Mesendoderm (in vitro differentiated cells): ENCODE data around the gene LMX1A.
A peak's percentile ranks its signal among the peaks of the same experiment; 100 is the strongest.

Experiments used
- DNase-seq: peaks from one replicate; pipeline ENCODE4 v3.0.0; 2013
- H2AK5ac ChIP-seq: 2 replicates; pipeline ENCODE4 v1.6.1; 2013; ENCODE audit warnings: low read length, inconsistent platforms
- H2BK120ac ChIP-seq: 2 replicates; pipeline ENCODE4 v1.6.1; 2013; ENCODE audit warnings: low read depth, mild to moderate bottlenecking, low read length, moderate library complexity, mixed read lengths
- H2BK15ac ChIP-seq: replicated peaks from 2 replicates; pipeline ENCODE4 v1.6.1; 2013; ENCODE audit warnings: low read depth, mild to moderate bottlenecking, moderate library complexity
- H2BK5ac ChIP-seq: 2 replicates; pipeline ENCODE4 v1.6.1; 2013; ENCODE audit warnings: low read length, inconsistent platforms
- H3K18ac ChIP-seq: 2 replicates; pipeline ENCODE4 v1.6.1; 2013; ENCODE audit warnings: mild to moderate bottlenecking, low read length, mixed read lengths
- H3K23ac ChIP-seq: one replicate; pipeline ENCODE4 v1.6.1; 2013; ENCODE audit warnings: low read length
- H3K27ac ChIP-seq: 2 replicates; pipeline ENCODE4 v1.5.1; 2013; ENCODE audit warnings: low read depth, mild to moderate bottlenecking, inconsistent platforms, low read length, moderate library complexity
- H3K27me3 ChIP-seq: 2 replicates; pipeline ENCODE4 v1.6.1; 2013; ENCODE audit warnings: low read length, control low read depth, mild to moderate bottlenecking, inconsistent platforms; ENCODE audit not compliant: insufficient read depth, poor library complexity
- H3K36me3 ChIP-seq: 2 replicates; pipeline ENCODE4 v1.6.1; 2013; ENCODE audit warnings: low read length, inconsistent platforms; ENCODE audit not compliant: control insufficient read depth, insufficient read depth
- H3K4ac ChIP-seq: one replicate; pipeline ENCODE4 v1.6.1; 2013; ENCODE audit warnings: low read depth, mild to moderate bottlenecking, low read length, moderate library complexity
- H3K4me1 ChIP-seq: 2 replicates; pipeline ENCODE4 v1.6.1; 2013; ENCODE audit warnings: low read depth, low read length, inconsistent platforms; ENCODE audit not compliant: control insufficient read depth
- H3K4me2 ChIP-seq: 2 replicates; pipeline ENCODE4 v1.6.1; 2013; ENCODE audit warnings: low read length
- H3K4me3 ChIP-seq: 2 replicates; pipeline ENCODE4 v1.5.1; 2013; ENCODE audit warnings: mild to moderate bottlenecking, low read length
- H3K56ac ChIP-seq: one replicate; pipeline ENCODE4 v1.6.1; 2013; ENCODE audit warnings: low read length
- H3K79me1 ChIP-seq: 2 replicates; pipeline ENCODE4 v1.6.1; 2013; ENCODE audit warnings: low read length, inconsistent platforms
- H3K79me2 ChIP-seq: 2 replicates; pipeline ENCODE4 v1.6.1; 2013; ENCODE audit warnings: mild to moderate bottlenecking, low read length; ENCODE audit not compliant: control insufficient read depth, insufficient read depth
- H3K9ac ChIP-seq: 2 replicates; pipeline ENCODE4 v1.6.1; 2013; ENCODE audit warnings: low read length, inconsistent platforms
- H4K5ac ChIP-seq: one replicate; pipeline ENCODE4 v1.6.1; 2013; ENCODE audit warnings: low read length
- H4K8ac ChIP-seq: one replicate; pipeline ENCODE4 v1.6.1; 2013; ENCODE audit warnings: low read depth, mild to moderate bottlenecking, control low read depth, low read length, moderate library complexity
- WGBS: extraction: QIAGEN DNeasy Blood & Tissue Kit; methylation state at CpG from one replicate; pipeline ENCODE4 v1.1.7; 2013; ENCODE audit warnings: low lambda C conversion rate, missing lambda C conversion rate; ENCODE audit not compliant: insufficient coverage; ENCODE audit errors: extremely low coverage; 5-methylcytosine and 5-hydroxymethylcytosine counted together

Gene LMX1A

DNA sequence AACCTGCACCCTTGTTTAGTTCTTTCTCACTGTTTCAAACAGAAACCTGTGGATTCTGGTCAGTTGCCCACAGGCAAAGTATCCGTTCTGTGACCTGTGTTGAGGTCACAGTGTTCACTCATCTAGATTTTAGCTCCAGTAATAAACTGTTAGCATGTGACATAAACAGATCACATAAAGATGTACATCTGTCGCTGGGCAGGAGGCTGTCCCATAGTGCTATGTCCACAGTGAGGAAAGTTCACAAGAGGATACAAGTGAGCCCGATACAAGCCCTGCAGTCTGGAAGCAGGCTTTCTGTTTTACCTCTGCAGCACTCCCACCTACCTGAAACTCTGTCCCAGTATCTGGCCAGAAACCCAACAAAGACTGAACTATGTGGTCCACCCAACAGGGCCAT, 28.4 kb downstream of the LMX1A start:
- H3K4me3 ChIP-seq = no peak overlapping the region
- H3K79me2 ChIP-seq = no peaks in the 10 kb centered on the region
- no peak overlapping the region for H3K56ac ChIP-seq
- no peak overlapping the region for H4K5ac ChIP-seq
- no peak overlapping the region for H2BK120ac ChIP-seq
- peaks cover 1% of the 10 kb centered on the region for H3K4me1 ChIP-seq
- no peak overlapping the region for H4K8ac ChIP-seq
- no peak overlapping the region for H3K4ac ChIP-seq
- H3K9ac ChIP-seq = no peak overlapping the region
- H3K18ac ChIP-seq = no peak overlapping the region
- H2BK5ac ChIP-seq = no peak overlapping the region
- H3K4me2 ChIP-seq = no peak overlapping the region
- no peak overlapping the region for H3K23ac ChIP-seq
- no peaks in the 10 kb centered on the region for H3K27me3 ChIP-seq
- H2BK15ac ChIP-seq = no peak overlapping the region
- no peaks in the 10 kb centered on the region for H3K79me1 ChIP-seq
- DNase-seq = no peak
- WGBS = no CpG with 5 or more reads among the region's 3 CpGs
- H3K27ac ChIP-seq = no peak overlapping the region
- H3K36me3 ChIP-seq = no peaks in the 10 kb centered on the region
- H2AK5ac ChIP-seq = no peak overlapping the region

- Histone ChIP-seq H2BK120ac (no peak overlapping the region), H2AK5ac (no peak overlapping the region), H3K9ac (no peak overlapping the region), H3K79me2 (no peaks in the 10 kb centered on the region), H2BK5ac (no peak overlapping the region), H3K23ac (no peak overlapping the region), H3K36me3 (no peaks in the 10 kb centered on the region), H3K79me1 (no peaks in the 10 kb centered on the region), H3K4ac (no peak overlapping the region), H4K5ac (no peak overlapping the region), H3K4me2 (no peak overlapping the region), H2BK15ac (no peak overlapping the region), H3K18ac (no peak overlapping the region), H3K27me3 (no peaks in the 10 kb centered on the region), H3K27ac (no peak overlapping the region), H4K8ac (no peak overlapping the region), H3K4me3 (no peak overlapping the region), H3K56ac (no peak overlapping the region), H3K4me1 (peaks cover 1% of the 10 kb centered on the region)
- WGBS = no CpG with 5 or more reads among the region's 2 CpGs
- DNase-seq = peak; percentile 45
Observed at GRCh38 chr1:165327538-165327937, 29.0 kb downstream of the LMX1A start.

DNA sequence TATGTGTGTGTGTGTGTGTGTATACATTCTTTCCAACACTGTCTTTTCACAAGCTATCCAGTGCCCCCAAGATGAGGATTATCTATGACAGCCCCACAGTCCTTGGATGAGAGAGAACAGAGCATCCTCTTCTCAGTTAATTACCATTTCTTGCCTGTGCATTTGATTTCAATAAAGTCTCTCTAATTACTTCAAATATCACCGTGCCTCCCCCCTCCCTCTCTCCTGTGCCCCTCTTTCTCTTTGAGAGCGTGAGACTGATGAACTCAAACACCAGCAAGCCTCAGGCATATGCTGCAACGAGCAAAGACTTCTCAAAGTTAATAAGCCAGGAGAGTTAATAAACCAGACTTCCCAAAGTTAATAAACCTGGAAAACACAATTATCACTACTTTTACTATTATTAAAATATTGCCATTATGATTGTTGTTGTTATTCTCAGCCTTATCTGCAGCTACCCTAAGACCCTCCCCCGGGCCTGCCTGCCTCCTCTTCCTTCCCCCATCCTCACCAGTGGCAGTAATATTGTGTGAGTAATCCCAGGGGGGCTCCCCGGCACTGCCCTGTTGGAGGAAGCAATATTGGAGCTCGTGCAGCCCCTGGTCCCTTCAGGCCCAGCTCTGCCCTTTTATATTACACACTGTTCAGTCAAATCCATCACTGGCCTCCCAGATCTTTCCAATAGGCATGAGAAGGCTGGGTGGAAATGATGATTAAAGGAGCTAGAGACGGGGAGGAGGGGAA, 30.9 kb downstream of the LMX1A start:
- no peaks in the 10 kb centered on the region for H3K79me1 ChIP-seq
- no peak overlapping the region for H3K4me3 ChIP-seq
- no peaks in the 10 kb centered on the region for H3K36me3 ChIP-seq
- H4K5ac ChIP-seq = no peak overlapping the region
- H3K4me1 ChIP-seq = peaks cover 1% of the 10 kb centered on the region
- no peak overlapping the region for H3K4ac ChIP-seq
- H3K4me2 ChIP-seq = no peak overlapping the region
- no peak overlapping the region for H2BK5ac ChIP-seq
- H2AK5ac ChIP-seq = no peak overlapping the region
- H3K18ac ChIP-seq = no peak overlapping the region
- no peak overlapping the region for H4K8ac ChIP-seq
- H3K9ac ChIP-seq = no peak overlapping the region
- DNase-seq = no peak
- no CpG with 5 or more reads among the region's 7 CpGs for WGBS
- H3K27me3 ChIP-seq = no peaks in the 10 kb centered on the region
- H3K79me2 ChIP-seq = no peaks in the 10 kb centered on the region
- no peak overlapping the region for H3K56ac ChIP-seq
- H3K27ac ChIP-seq = no peak overlapping the region
- no peak overlapping the region for H2BK120ac ChIP-seq
- no peak overlapping the region for H3K23ac ChIP-seq
- H2BK15ac ChIP-seq = no peak overlapping the region

DNA sequence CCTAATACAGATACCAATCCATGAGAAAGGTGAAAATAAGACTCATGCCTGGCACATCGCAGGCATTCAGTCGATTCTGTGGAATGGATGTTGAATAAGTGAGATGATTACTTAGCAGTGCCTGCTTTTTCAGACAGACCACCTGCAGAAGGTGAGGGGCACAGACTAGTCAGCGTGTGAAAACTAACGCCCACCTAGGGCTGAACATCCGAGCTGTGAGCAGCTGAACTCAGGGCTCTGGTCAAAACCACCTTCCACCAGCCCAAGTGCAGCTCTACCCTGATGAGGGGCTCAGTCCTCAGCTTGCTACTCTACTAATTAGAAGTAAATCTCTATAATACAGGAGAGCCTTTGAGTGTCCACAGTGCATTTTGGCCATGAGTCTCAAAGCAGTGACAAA, 32.5 kb downstream of the LMX1A start:
- Histone ChIP-seq H3K4me3 (no peak overlapping the region), H2BK5ac (no peak overlapping the region), H3K4me2 (no peak overlapping the region), H4K5ac (no peak overlapping the region), H3K56ac (no peak overlapping the region), H3K4ac (no peak overlapping the region), H2BK120ac (no peak overlapping the region), H3K79me1 (no peaks in the 10 kb centered on the region), H3K18ac (no peak overlapping the region), H3K27me3 (no peaks in the 10 kb centered on the region), H3K9ac (no peak overlapping the region), H3K36me3 (no peaks in the 10 kb centered on the region), H4K8ac (no peak overlapping the region), H3K79me2 (no peaks in the 10 kb centered on the region), H2BK15ac (no peak overlapping the region), H3K4me1 (peaks cover 1% of the 10 kb centered on the region), H2AK5ac (no peak overlapping the region), H3K27ac (no peak overlapping the region), H3K23ac (no peak overlapping the region)
- DNase-seq = peak; percentile 61
- WGBS = no CpG with 5 or more reads among the region's 5 CpGs

- H3K36me3 ChIP-seq = no peaks in the 10 kb centered on the region
- H3K56ac ChIP-seq = no peak overlapping the region
- no peak overlapping the region for H3K18ac ChIP-seq
- H3K4ac ChIP-seq = no peak overlapping the region
- H3K23ac ChIP-seq = no peak overlapping the region
- no peak overlapping the region for H2AK5ac ChIP-seq
- no peaks in the 10 kb centered on the region for H3K27me3 ChIP-seq
- H3K4me2 ChIP-seq = no peak overlapping the region
- DNase-seq = no peak
- no peaks in the 10 kb centered on the region for H3K79me2 ChIP-seq
- H2BK5ac ChIP-seq = no peak overlapping the region
- no peak overlapping the region for H2BK120ac ChIP-seq
- no CpG with 5 or more reads among the region's 5 CpGs for WGBS
- no peak overlapping the region for H4K5ac ChIP-seq
- no peak overlapping the region for H2BK15ac ChIP-seq
- H3K4me3 ChIP-seq = no peak overlapping the region
- H3K4me1 ChIP-seq = peaks cover 5% of the 10 kb centered on the region
- no peak overlapping the region for H3K9ac ChIP-seq
- no peaks in the 10 kb centered on the region for H3K79me1 ChIP-seq
- no peak overlapping the region for H3K27ac ChIP-seq
- H4K8ac ChIP-seq = no peak overlapping the region
Observed at GRCh38 chr1:165317612-165318011, 38.9 kb downstream of the LMX1A start.
